Left cardiac atrium (tissue), 4 donors: ENCODE results near the gene SCFD2. TPM values are rescaled to one million over a fixed set of nuclear protein-coding genes. Genes with fewer than 3 reads are reported as not detected.
A peak's percentile ranks its signal among the peaks of the same experiment; 100 is the strongest.

Experiments used
- ATAC-seq, 2 donors: fragments of 200-7000 bp; cut with Tn5 transposase; one replicate each; pipeline ENCODE4 v1.9.1; 2020; ENCODE audit warnings: mild to moderate bottlenecking in 2 of 2, moderate library complexity in 2 of 2
- DNase-seq: peaks from one replicate; pipeline ENCODE4 v3.0.0-alpha.2; 2020
- intact Hi-C, 2 donors: fragments of 100-400 bp; cut with DNase I; formaldehyde crosslinking; loops; one replicate each; pipeline versions ENCODE4 v1.14.1 to v1.15.1; 2022 to 2023
- total RNA-seq, 2 donors: library from RNA; stranded (reverse); fragmentation: NEBNext Ultra II Directional; extraction: Animal tissue kit (Norgen Biotek cat#: 25700); gene quantifications; one replicate each; pipeline ENCODE4 v1.2.1, GENCODE V29; 2021
- donor health status: DM: no; HTN: yes; CAD: no.
- donor health status: DM: no; HTN: yes; CAD: no; lungs with severe emphysema.
- donor health status: DM: yes; HTN: yes; CAD: no.
- donor health status: Dilated cardiomyopathy.

The SCFD2 gene
- total RNA-seq, 2 donors from 2014 or later, result 9.3 to 13.8 TPM

DNA sequence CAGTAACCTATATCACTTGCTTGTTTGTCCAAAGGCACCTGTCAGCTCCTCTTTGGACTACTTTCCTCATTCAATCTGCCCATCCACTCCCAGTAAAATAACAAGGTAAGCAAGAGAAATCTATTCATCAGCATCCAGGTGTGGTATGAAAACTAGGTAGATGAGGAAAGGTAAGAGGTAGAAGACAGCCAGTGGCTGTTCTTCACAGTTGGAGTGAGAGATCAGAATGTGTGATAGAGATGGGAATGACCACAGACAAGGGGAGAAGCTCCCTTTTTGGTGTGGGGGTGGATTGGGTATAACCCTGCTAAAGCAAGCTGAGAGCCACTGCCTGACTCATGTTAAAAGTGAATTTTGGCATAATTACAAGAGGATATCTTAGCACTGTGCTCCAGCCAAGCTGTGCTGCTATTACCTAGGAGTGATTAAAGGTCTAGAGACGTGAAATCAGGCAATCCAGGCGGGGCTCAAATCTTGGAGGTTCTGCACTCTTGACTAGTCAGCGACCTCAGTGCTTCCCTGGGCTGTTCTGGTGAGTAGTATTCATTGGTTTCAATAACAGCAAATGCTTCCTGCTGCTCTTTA lies 531.8 kb downstream of the SCFD2 start:
- intact Hi-C loops, result no loop called here
- DNase-seq (no peak), ATAC-seq (peak; percentile 64 to 72)

- intact Hi-C loops, result no loop called here
- ATAC-seq, result peak; percentile 39 to 51
- DNase-seq, result no peak
These were observed 540.3 kb downstream of the SCFD2 start for GRCh38 chr4:52825460-52826090.

DNA sequence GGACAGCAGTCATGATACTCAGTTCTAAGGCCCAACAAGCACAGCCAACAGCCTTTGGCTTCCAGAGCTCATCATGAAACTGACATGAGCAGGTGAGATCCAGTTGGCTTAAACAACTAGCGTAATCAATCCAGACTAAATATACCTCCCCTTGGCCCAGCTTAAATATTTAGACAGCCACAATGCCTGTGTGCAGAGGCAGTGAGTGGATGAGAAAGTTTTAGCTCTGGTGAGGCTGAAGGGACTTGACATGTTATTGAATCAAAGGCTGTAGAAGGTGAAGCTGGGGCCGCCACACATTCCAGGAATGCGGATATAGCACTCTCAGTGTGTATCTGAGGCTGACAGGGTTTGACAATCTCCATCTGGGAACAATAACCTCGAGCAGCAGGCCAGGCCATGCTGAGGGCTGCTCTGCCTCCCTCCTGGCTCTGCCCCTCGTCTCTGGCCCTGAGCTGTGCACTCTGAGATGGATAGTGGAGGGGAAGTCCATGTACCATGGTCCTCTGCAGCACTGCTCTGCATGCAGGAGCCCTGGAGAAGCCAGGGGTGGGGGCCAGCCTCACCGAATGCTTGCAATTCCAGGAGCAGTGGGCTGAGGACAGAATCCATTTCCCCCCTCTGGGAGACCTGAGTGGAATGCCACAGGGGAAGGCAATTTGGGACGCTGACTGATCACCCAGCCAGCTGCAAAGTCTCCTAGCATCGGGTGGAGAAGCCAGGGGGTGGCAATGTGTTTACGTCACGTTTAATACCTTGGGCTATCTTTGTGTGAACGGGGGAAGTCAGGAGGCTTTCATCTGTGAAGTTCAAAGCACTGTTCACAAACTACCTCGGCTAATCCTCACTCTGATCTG lies 541.0 kb downstream of the SCFD2 start:
- ATAC-seq, result peak; percentile 87 to 93
- DNase-seq, result no peak
- intact Hi-C loops, result no loop called here

DNA sequence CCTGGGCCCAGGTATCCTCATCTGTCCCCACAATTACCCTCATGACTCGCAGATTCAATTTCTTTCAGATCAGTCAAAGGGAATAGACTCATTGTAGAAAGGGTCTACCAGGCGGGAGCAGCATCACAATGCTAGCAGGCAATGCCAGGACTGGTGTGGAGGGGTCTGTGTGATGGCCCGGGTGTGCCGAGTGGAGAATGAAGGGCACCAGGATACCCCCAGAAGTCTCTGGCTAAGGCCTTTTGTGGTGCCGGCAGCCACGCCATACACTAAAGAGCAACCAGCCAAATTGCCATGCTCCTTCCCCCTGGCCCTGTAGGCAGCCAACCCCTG lies 541.6 kb downstream of the SCFD2 start:
- no peak for DNase-seq
- intact Hi-C loops, result no loop called here
- peak in 1 of 2 donors; percentile 8 for ATAC-seq

- DNase-seq (no peak), ATAC-seq (no peak)
- intact Hi-C loops, result no loop called here
These were observed 542.2 kb downstream of the SCFD2 start for GRCh38 chr4:52823702-52824092.

Other genes with a start within 250 kb of the SCFD2 start
- gene FIP1L1, start 11.6 kb upstream of the SCFD2 start, total RNA-seq, result 10 to 100 TPM; 24.9 to 32.4 TPM
- gene LNX1, start 225.4 kb upstream of the SCFD2 start, total RNA-seq, result 10 to 100 TPM in 1 of 2 donors, 1 to 10 TPM in 1; 5.9 to 11.5 TPM